Measurements from ENCODE around the gene SLC25A22. TPM values are rescaled to one million over a fixed set of nuclear protein-coding genes. Genes with fewer than 3 reads are reported as not detected.

SLC25A22 gene
- total RNA-seq, 1 experiment from 2014 or later = 44.5 TPM

DNA sequence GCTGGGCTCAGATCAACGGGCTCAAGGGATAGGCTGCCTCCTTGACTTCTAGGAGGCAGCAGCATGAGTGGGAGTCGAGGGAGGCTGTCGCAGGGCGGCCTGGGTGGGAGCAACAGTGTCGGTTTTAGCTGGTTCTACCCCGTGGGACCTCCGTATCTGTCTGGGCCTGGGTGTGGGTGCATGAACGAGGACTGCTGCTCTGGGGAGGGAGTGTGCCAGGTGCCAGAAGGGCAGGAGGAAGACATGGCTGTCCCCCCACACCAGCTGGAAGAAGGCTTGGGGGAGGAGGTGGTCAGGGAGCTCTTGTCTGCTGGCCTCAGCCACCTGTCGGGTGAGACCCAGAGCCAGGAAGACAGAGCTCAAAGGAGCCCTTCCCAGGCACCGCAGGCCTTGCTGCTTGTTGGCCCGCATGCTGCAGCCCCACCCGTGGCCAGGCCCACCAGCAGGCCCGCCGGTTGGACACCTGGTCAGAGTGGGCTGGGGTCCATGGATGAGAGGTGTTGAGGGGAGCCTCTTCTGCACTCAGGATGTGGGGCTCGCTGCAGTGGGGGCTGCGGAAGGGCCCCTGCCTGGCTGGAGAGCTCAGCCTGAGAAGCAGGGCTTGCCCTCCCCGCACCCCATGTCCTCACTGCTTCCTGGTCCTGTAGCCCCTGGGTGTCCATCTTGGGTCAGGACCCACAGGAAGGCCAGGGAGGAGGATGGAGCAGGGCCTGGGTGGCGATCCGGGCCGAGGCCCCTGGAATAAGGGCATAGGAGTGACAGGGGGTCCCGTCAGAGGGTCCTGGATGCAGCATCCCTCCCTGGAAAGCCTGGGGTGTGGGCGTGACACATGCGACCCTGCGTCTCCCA lies 11.6 kb downstream of the SLC25A22 start:
- Mint-ChIP-seq H3K36me3 (ENCODE audit: insufficient read depth, unreplicated experiment) (peaks cover 49% of the 10 kb centered on the region), H3K4me3 (ENCODE audit: low read depth, unreplicated experiment) (no peak overlapping the region), H3K27me3 (ENCODE audit: unreplicated experiment) (no peaks in the 10 kb centered on the region), H3K9me3 (ENCODE audit: low read depth, unreplicated experiment) (no peaks in the 10 kb centered on the region), H3K27ac (ENCODE audit: unreplicated experiment) (no peak overlapping the region), H3K4me1 (ENCODE audit: low read depth, unreplicated experiment) (no peaks in the 10 kb centered on the region)
- DNase-seq = no peak
- CTCF ChIA-PET = interaction anchor here (0.6 kb wide), 1 partner anchor 9 kb away, joined by 4 read pairs; no protein-coding TSS in a partner anchor
- TF ChIP-seq, protein P1, sequence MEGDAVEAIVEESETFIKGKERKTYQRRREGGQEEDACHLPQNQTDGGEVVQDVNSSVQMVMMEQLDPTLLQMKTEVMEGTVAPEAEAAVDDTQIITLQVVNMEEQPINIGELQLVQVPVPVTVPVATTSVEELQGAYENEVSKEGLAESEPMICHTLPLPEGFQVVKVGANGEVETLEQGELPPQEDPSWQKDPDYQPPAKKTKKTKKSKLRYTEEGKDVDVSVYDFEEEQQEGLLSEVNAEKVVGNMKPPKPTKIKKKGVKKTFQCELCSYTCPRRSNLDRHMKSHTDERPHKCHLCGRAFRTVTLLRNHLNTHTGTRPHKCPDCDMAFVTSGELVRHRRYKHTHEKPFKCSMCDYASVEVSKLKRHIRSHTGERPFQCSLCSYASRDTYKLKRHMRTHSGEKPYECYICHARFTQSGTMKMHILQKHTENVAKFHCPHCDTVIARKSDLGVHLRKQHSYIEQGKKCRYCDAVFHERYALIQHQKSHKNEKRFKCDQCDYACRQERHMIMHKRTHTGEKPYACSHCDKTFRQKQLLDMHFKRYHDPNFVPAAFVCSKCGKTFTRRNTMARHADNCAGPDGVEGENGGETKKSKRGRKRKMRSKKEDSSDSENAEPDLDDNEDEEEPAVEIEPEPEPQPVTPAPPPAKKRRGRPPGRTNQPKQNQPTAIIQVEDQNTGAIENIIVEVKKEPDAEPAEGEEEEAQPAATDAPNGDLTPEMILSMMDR (IDR thresholded peaks at IDR 0.05; ENCODE audit: unreplicated experiment) = no peak
- BruUV-seq (replicated peaks) = no TSS peak
- intact Hi-C loops (cut with micrococcal nuclease; ENCODE audit: unreplicated experiment) = no loop called here

DNA sequence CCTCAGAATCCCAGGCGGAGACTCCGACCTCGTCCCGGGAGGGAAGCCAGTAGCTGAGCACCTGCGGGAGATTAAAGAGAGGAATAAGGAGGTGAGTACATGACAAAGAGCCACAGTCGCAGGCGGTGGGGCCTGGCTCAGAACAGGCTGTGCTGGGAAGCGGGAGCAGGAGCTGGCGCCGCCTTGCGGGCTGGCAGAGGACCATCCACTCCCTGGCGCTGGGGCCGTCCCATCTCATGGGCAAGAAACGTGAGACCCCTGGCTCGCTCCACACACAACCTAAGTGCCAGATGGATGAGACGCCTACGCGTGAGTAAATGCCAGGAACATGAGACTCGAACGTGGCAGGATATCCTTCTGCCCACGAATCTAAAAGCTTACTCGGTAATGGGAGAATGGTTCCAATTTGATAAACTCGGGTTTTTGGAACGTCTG lies 14.5 kb downstream of the SLC25A22 start:
- Mint-ChIP-seq H3K4me3 (ENCODE audit: low read depth, unreplicated experiment) (no peak overlapping the region), H3K27me3 (ENCODE audit: unreplicated experiment) (no peaks in the 10 kb centered on the region), H3K4me1 (ENCODE audit: low read depth, unreplicated experiment) (no peaks in the 10 kb centered on the region), H3K27ac (ENCODE audit: unreplicated experiment) (no peak overlapping the region), H3K36me3 (ENCODE audit: insufficient read depth, unreplicated experiment) (peaks cover 45% of the 10 kb centered on the region), H3K9me3 (ENCODE audit: low read depth, unreplicated experiment) (no peaks in the 10 kb centered on the region)
- DNase-seq = no peak
- TF ChIP-seq, protein P1 (IDR thresholded peaks at IDR 0.05; ENCODE audit: unreplicated experiment) = no peak
- intact Hi-C loops (cut with micrococcal nuclease; ENCODE audit: unreplicated experiment) = no loop called here
- BruUV-seq (replicated peaks) = no TSS peak
- CTCF ChIA-PET = no interaction called here

- H3K36me3 Mint-ChIP-seq (ENCODE audit: insufficient read depth, unreplicated experiment) = peaks cover 53% of the 10 kb centered on the region
- no peak for DNase-seq
- TF ChIP-seq, protein P1 (IDR thresholded peaks at IDR 0.05; ENCODE audit: unreplicated experiment) = no peak
- H3K9me3 Mint-ChIP-seq (ENCODE audit: low read depth, unreplicated experiment) = no peaks in the 10 kb centered on the region
- no peaks in the 10 kb centered on the region for H3K27me3 Mint-ChIP-seq (ENCODE audit: unreplicated experiment)
- CTCF ChIA-PET = no interaction called here
- BruUV-seq (replicated peaks) = no TSS peak
- no peaks in the 10 kb centered on the region for H3K4me1 Mint-ChIP-seq (ENCODE audit: low read depth, unreplicated experiment)
- no peak overlapping the region for H3K4me3 Mint-ChIP-seq (ENCODE audit: low read depth, unreplicated experiment)
- H3K27ac Mint-ChIP-seq (ENCODE audit: unreplicated experiment) = no peak overlapping the region
- intact Hi-C loops (cut with micrococcal nuclease; ENCODE audit: unreplicated experiment) = no loop called here
Measured at GRCh38 chr11:782264-783174, 15.6 kb downstream of the SLC25A22 start.

- H3K27me3 Mint-ChIP-seq (ENCODE audit: unreplicated experiment) = no peaks in the 10 kb centered on the region
- no peak overlapping the region for H3K4me3 Mint-ChIP-seq (ENCODE audit: low read depth, unreplicated experiment)
- CTCF ChIA-PET = no interaction called here
Measured at GRCh38 chr11:779955-780532, 18.0 kb downstream of the SLC25A22 start.

More at GRCh38 chr11:779955-780532, 18.0 kb downstream of the SLC25A22 start:
- no peak for DNase-seq
- H3K27ac Mint-ChIP-seq (ENCODE audit: unreplicated experiment) = no peak overlapping the region
- peaks cover 10% of the 10 kb centered on the region for H3K4me1 Mint-ChIP-seq (ENCODE audit: low read depth, unreplicated experiment)
- TF ChIP-seq, protein P1 (IDR thresholded peaks at IDR 0.05; ENCODE audit: unreplicated experiment) = no peak
- H3K36me3 Mint-ChIP-seq (ENCODE audit: insufficient read depth, unreplicated experiment) = peaks cover 66% of the 10 kb centered on the region
- intact Hi-C loops (cut with micrococcal nuclease; ENCODE audit: unreplicated experiment) = no loop called here
- BruUV-seq (replicated peaks) = no TSS peak
- no peaks in the 10 kb centered on the region for H3K9me3 Mint-ChIP-seq (ENCODE audit: low read depth, unreplicated experiment)

All from Calu3 (cell line).